MM.1S (cell line): ENCODE data around the gene LGMN.

Source experiments
- EZH2 ChIP-seq: fragments of 300-600 bp; sonication (generic); optimal IDR thresholded peaks from 2 replicates; pipeline ENCODE3; 2017; ENCODE audit warnings: low read depth, mild to moderate bottlenecking, antibody characterized with exemption, low read length, mixed read lengths
- EZH2phosphoT487 ChIP-seq: fragments of 300-600 bp; sonication (generic); IDR thresholded peaks from 2 replicates; pipeline ENCODE4 v1.6.1; 2018; ENCODE audit warnings: antibody characterized with exemption, low read length
- TF ChIP-seq, protein P1 (sequence below): fragments of 300-600 bp; sonication (generic); IDR thresholded peaks from 2 replicates; pipeline ENCODE4 v1.5.1; 2016; ENCODE audit warnings: antibody characterized with exemption, low read length, mixed read lengths

DNA sequence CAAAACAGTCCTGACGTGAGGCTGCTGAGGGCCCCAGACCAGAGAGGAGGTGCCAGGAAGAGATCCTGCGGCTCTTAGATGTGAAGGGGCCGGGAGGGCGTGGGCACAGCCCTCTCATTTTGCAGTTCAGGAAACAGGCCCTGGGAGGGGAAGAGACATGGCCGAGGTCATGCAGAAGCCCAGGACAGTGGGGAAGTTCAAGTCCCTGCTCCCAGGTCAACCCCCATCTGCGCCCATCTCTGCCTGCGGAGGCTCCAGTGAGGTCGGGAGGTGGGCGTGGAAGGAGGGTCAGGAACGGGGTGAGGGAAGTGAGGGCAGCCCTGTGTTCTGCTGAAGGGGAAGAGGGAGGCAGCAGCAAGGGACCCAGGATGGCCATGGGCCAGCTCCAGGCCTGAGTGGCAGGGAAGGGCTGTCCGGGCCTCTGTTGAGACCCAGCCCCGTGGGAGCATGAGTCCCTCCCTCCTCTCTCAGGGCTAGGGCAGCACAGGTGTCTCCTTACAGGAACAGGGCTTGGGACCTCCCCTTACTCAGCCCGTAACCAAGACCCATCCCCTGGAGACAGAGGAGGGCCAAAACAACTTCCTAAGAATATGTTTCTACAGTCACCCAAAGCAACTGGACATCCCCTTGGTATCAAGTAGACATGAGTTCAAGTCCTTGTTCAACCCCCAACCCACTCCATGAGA lies 90.8 kb downstream of the LGMN start:
- TF ChIP-seq EZH2, result no peak
- TF ChIP-seq, protein P1, sequence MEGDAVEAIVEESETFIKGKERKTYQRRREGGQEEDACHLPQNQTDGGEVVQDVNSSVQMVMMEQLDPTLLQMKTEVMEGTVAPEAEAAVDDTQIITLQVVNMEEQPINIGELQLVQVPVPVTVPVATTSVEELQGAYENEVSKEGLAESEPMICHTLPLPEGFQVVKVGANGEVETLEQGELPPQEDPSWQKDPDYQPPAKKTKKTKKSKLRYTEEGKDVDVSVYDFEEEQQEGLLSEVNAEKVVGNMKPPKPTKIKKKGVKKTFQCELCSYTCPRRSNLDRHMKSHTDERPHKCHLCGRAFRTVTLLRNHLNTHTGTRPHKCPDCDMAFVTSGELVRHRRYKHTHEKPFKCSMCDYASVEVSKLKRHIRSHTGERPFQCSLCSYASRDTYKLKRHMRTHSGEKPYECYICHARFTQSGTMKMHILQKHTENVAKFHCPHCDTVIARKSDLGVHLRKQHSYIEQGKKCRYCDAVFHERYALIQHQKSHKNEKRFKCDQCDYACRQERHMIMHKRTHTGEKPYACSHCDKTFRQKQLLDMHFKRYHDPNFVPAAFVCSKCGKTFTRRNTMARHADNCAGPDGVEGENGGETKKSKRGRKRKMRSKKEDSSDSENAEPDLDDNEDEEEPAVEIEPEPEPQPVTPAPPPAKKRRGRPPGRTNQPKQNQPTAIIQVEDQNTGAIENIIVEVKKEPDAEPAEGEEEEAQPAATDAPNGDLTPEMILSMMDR, result no peak
- TF ChIP-seq EZH2phosphoT487, result no peak
